Body of pancreas (tissue), 4 donors: ENCODE data around the gene NECAP2.

ENCODE experiments used
- POLR2A ChIP-seq, 3 donors: fragments of 450-650 bp; IDR thresholded peaks; one replicate each; pipeline ENCODE4 v1.6.1; 2016; ENCODE audit warnings: antibody characterized with exemption in 3 of 3, mild to moderate bottlenecking in 2 of 3
- TF ChIP-seq, protein P1 (sequence below), 7 experiments: fragments of 450-650 bp in 4 of 7; fragments of 200-600 bp in 3 of 7; sonication (generic) in 3 of 7; IDR thresholded peaks; one replicate each; pipeline ENCODE4 v1.5.1; 2016 to 2019; ENCODE audit warnings: antibody characterized with exemption in 7 of 7

- TF ChIP-seq, protein P1, sequence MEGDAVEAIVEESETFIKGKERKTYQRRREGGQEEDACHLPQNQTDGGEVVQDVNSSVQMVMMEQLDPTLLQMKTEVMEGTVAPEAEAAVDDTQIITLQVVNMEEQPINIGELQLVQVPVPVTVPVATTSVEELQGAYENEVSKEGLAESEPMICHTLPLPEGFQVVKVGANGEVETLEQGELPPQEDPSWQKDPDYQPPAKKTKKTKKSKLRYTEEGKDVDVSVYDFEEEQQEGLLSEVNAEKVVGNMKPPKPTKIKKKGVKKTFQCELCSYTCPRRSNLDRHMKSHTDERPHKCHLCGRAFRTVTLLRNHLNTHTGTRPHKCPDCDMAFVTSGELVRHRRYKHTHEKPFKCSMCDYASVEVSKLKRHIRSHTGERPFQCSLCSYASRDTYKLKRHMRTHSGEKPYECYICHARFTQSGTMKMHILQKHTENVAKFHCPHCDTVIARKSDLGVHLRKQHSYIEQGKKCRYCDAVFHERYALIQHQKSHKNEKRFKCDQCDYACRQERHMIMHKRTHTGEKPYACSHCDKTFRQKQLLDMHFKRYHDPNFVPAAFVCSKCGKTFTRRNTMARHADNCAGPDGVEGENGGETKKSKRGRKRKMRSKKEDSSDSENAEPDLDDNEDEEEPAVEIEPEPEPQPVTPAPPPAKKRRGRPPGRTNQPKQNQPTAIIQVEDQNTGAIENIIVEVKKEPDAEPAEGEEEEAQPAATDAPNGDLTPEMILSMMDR (IDR thresholded peaks at IDR 0.05), result no peak
- TF ChIP-seq POLR2A (IDR thresholded peaks at IDR 0.05), result no peak
These were observed 18.9 kb downstream of the NECAP2 start for GRCh38 chr1:16459352-16459925.
